ENCODE results near the gene TEAD1.

TEAD1 gene

DNA sequence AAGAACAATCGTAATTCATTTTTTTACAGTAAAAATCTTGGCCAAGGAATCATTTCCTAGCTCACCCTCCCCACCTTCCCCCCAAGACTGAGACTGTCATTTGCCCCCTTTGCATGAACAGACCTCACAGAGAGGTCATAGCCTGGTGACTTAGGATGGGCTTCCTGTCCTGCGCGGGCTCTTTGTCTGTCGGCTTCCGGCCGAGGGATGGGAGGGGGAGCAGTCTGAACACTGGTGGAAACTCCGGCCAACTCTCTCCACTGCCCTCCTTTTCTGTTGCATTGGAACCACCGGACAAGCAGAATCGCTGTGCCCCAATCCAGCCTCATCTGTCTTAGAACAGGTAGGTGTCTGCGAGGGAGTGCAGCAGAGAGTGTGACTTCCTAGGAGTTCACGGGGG is 41.7 kb downstream of the TEAD1 start:
- no peak for DNase-seq

DNA sequence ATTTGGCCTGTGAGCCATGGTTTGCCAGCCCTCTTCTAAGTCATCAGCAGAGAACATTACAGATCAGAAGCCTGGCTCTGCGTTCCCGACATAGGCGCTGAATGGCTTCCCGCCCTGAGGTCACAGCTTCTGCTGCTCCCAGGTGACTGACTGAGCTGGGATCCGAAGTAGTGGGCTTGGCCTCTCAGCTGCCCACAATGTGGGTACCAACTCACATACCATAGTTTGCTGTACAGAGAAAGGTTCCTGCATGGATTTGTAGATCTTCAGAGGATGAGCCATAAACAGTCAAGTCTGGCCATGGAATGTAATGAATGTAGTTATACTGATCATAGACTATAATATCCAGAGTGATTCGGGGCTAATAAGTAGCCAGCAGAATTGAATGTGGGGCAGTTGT is 42.6 kb downstream of the TEAD1 start:
- DNase-seq = no peak

DNA sequence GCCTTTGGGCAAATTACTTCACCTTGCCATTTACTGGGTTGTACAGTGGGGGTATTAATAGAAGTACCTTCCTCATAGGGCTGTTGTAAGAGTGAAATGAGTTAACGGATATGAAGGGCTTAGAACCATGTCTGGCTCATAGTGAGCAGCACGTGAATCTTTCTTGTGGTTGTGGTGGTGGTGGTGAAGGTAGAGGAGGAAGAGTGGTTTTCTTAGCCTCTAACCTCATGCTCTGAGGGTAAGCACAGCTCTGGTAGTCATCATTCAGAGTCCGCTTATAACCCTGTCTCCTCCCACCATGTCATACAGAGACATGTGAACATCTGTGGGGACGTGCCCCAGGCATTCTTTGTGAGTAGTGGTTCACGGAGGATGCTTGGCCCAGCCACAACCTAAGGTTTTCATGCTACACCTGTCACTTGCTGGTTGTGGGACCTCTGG is 43.6 kb downstream of the TEAD1 start:
- DNase-seq = no peak

DNA sequence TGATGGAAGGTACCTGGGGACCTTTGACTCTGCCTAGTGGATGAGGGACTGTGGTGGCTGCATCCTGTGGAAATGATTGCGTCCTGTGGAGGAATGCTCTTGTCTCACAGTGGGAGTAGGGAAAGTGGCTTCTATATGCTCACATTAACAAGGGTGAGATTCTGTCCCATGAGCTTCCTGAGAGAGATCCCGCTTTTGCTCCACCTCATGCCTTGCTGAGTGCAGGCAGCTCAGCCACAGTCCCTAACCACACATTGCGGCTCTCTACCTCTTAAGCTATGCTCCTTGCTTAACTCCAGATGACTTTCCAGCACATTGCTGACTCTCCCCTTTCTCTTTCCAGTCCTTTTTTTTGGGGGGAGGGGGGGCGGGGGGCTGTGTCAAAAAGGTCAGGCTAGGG is 45.0 kb downstream of the TEAD1 start:
- DNase-seq = no peak

DNA sequence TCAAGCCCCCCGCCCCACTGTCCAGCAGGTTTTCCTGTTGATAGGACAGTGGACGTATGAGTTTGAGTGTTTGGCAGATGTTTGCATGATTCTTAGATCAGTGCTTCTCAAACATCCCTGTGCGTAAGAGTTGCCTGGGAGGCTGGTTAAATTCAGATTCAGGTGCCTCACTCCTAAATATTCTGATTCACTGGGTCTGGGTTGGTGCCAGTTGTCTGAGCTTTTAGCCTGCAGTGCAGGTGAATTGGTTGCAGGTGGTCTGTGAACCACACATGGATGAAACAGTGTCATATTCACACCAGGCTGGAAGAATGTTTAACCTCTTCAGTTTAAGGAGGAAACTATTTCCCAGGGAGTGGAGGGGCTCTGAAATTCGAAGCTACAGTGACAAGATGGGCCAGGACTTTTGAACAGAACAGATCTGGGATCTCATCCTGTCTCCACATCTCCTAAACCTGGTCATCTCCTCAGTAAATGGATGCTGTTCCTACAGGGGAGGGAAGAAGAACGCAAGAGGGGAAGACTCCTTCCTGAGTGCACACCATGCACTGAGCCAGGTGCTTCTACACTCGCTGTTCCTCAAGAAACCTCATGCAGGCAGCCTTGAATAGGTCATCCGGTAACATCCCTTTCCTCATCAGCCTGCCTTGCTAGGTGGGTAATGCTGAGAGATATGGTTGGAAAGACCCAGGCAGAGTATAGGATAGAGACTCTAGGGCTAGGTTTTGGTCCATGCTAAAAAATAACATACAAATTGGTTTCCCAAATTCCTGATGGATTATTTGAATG is 47.8 kb downstream of the TEAD1 start:
- DNase-seq = no peak

DNA sequence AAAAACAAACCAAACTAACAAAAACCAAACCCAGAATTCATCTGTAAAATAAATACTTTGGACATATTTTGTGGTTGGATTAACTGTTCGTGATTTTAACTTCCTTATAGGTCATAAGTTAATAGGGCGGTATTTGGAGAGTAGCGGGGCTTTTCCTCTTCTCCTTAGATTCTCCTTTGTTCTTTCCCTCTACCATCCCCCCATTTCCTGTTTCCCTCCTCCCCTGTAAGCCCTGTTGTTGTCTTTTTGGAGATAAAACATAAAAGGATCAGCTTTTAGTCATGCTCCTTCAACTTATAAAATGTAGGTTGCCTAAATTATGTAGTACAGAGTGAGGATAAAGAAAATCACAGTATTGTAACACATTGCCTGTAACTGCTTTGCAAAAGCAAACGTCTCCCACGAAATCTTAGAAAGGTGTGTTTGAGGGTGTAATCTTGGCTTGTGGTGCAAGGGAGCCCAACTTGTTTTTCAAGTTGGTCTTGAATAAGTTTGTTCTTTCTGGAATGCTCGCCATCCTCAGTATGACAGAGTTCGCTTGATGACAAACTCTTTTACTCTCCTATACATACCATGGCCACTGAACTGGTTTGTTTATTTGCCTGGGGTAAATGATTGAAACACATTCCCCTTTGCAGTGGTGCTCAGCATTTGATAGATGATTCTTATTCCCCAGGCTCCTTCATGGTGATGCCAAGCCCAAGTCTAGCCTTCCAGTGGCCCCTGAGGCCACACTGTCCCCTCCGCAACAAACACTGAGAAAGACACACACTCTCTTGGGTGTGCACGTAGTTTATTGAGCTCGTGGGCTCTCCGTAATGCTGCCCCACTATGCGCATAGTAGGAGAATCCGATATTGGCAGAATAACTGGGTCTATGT is 49.4 kb downstream of the TEAD1 start:
- peak; percentile 42 for DNase-seq

DNA sequence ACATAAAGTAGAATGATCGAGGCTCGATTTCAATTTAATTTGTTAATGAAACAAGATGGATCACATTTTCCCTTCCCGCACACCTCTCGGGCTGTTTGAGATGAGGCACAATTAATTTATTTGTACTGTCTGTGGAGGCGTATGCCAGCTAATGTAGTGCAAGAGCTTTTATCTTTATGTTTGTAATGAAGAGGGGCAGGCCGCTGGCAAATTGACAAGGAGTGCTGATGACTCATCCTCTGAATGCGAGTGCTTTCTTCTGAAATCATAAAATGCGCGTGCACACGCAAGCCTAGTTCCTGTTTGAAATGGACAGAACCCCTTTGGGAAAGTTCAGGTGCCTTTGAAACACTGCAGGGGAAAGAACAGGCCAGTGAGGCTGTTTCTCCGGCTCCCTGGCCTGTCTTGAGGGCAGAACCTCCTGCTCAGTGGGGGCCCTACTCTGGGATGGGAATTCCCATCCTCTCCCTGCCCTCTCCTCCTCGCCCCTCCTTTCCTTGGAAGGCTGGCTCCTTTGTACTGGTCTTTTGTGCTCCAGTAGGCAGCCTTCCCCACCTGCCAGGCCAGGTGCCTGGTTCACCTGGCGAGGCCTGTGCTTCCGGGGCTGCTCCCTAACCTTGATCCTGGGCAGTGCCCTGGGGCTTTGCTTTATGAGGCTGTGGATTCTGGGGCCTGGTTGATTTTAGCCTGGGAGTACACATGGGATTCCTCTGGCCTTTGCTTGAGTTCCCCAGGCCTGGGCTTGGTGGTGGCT is 50.3 kb downstream of the TEAD1 start:
- DNase-seq = peak; percentile 96

DNA sequence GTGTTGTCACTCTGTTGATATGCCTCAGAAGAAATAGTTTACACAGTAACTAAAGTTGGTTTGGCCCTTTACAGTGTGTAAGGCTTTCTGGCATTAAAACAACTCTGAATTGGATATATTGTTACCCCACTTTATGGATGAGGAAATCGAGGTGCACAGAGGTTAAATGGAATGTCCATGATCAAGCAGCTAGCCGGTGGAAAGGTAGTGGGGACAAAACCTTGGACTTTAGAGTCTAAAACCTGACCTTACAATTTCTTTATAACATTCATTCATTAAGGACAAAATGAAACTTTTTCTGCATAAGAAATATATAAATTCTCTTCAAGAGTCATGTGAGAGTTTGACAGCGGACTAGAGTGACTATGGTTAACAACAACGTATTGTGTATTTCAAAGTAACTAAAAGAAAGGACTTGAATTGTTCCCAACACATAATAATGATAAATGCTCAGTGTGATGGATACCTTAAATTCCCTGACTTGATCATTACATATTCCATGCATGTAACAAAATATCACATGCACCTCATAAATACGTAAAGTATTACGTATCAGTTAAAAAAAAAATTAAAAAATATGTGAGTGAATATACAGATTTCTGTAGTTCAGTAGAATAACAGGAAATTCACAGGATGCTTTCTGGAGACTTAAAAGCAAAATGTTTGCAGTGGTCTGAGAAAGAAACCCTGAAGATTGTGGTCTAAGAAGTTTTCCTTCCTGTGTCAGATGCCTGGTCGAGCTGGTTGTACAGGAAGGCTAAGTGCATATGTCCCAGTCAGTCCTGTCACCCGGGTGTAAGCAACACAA is 51.0 kb downstream of the TEAD1 start:
- no peak for DNase-seq

DNA sequence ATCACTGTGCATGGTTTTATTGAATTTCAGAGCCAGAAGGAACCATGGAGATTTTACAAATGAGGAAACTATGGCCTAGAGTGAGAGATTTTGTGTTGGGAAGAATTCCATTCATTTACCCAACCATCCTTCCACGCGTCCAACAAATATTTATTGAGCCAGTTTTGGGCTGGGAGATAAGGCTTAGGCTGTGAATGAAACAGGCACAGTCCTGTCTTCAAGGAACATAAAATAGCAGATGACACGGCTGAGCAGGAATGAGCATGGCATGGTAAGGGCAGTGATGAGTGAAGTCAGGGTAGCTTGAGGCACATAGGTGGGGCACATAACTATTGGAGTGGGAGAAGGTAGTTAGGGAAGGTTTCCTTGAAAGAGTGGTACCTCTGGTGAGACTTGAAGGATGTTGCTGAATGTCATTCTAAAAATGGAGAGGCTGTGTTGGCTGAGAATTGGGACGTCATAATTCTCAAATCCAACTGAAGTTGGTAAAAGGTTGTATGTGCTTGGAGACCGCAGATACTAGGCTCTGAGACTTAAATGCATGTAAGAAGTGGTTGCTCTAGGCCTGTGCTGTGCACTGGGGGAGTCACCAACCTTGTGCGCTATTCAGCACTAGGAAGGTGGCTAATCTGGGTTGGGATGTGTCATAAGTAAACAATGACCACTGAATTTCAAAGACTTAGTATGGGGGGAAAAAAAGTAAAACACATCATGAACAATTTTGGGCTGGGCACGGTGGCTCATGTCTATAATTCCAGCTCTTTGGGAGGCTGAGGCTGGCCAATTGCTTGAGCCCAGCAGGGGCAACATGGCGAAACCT is 51.9 kb downstream of the TEAD1 start:
- no peak for DNase-seq

DNA sequence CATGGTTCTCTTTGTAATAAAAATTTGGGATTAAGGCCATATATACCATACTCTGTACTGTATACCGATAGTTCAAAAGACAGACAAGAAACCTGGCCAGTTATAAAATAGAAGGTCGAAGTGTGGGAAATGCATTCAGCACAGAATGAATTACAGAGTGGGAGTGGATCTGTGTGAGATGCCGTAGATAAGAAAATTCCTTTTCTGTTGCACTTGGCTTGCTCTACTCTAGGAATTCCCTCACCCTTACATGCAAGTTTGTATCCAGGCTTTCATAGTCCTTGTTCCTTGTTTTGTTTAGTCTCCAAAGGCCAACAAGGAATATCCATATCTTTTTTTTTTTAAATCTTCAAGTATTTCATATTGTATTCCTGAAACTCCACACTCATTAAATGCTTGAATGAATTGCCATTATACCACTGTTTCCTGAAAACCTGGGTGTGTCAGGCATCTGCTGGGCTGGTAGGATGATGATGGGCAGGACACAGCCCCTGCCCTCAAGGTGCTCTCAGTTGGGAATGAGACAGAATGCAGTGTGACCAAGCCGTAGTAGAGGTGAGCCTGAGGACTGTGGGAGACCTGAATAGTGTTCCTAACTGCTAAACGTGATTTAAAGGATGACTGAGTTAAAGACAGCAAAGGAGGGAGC is 53.5 kb downstream of the TEAD1 start:
- DNase-seq = no peak

DNA sequence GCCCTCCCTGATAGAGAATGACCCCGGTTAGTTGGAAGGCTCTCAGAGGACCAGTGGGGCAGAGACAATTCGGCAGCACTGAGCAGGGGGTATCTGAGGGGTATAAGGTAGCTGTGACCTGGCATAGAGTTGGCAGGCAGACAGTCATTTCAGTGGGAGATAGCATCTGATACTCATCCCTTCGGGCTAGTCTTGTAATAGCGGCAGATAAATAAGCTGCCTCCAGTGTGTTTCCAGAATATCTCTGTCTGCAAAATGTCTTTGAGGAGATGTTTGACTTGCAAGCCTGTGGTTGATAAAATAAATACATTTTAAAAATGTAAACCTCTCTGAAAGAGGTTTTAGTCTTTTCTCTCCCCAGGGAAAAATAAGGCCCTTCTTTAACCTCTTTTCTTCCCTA is 54.2 kb downstream of the TEAD1 start:
- no peak for DNase-seq

DNA sequence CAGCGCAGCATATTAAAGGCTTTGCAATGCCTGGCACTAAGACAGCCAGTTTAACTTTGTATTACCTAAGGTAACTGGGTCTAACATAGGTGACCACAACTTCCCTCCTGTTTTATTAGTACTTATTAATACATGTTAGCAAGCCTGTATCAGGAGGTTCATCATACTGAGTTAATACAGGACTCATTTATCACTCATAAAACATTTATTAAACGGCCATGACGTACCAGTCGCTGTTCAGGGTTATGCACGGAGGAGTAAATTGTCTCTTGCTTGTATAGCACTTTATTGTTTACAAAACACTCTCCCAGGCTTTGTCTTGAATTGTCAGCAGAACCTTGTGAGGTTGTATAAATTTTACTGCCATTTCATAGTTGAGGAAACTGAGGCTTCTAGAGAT is 55.7 kb downstream of the TEAD1 start:
- DNase-seq = no peak

DNA sequence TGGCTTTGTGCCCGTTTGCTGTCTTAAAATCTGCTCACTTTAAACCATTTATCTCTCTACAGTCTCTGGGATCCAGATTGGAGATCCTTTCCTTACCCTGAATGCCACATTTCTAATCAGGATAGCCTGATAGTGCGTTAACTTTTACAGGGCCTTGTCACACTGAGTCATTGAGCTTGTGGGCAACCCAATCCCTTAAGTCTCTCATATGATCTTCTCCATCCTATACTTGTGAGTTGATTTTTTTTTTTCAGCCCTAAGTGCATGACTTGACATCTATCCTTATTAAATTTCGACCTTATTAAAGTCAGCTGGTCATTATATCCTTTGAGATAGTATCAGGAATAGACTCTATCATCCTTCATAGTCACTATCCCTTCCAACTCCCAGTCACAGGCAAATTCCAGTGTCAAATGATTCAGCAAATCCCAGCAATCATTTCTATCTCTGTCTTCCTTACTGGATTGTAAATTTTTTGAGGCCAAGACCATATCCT is 57.7 kb downstream of the TEAD1 start:
- no peak for DNase-seq

DNA sequence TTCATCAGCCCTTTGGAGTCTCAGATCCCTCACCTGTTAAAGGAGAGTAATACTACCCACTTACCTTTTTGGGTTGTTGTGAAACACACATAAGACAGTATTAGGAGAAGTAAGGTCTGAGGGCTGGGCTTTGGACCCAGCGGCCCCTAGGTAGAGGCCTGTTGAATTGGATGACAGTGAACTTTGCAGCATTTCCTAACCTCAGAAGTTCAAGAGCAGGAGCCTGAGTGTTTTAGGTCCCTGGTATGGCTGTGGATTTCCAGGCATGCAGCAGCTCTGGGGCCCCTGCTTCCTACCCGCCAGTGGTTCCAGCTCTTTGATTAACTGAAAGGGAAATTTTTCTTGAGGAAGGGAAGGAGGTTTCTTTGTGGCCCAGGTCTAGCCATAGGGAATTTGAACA is 58.9 kb downstream of the TEAD1 start:
- DNase-seq = no peak

DNA sequence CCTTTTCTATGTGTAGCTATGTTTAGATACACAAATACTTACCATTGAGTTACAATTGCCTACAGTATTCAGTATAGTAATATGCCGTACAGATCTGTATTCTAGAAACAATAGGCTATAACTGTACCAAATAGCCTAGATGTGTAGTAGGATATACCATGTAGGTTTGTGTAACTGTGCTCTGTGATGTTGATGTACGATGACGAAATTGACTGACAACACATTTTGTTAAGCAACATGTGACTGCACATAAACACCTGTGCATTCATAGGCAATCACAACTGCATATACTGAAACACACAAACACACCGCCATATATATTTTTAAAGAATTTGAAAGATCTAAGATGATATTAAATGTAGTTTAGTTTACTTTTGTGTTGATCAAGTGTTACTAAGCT is 60.4 kb downstream of the TEAD1 start:
- DNase-seq = no peak

DNA sequence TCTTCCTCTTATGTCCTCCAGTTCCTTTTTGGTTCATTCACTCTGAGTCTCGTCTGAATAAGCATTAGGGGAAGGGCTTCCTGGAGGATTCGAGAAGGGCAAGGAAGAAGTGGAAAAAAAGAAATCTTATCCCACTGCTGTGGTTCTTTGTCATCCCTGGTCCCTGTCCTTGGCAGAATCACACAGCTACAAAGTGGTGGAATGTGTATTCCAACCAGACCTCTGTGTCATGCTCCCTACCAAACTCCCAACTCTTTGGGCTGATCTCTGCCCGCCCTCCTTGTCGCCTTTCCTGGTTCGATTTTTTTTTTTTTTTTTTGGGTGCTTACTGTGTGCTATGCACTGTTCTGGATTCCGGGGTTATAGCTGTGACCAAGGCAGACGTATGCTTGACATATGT is 61.0 kb downstream of the TEAD1 start:
- DNase-seq = no peak

DNA sequence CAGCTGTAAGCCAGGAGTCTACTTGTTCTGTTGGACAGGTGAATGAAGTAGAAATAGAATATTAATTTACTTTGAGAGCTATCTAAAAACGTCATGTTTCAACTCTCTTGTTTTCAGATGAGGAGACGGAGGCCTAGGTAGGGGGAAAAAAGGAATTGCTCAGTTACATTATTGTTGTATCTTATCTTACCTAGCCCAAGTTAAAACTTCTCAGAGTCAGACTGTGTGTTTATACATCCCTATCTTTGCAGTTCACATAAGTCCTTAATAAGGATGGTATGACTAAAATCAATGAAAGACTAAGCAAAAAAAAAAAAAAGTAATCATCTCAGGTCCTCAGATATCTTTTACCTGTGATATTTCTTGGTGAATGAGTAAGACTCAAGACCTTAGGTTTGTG is 62.8 kb downstream of the TEAD1 start:
- DNase-seq = no peak

DNA sequence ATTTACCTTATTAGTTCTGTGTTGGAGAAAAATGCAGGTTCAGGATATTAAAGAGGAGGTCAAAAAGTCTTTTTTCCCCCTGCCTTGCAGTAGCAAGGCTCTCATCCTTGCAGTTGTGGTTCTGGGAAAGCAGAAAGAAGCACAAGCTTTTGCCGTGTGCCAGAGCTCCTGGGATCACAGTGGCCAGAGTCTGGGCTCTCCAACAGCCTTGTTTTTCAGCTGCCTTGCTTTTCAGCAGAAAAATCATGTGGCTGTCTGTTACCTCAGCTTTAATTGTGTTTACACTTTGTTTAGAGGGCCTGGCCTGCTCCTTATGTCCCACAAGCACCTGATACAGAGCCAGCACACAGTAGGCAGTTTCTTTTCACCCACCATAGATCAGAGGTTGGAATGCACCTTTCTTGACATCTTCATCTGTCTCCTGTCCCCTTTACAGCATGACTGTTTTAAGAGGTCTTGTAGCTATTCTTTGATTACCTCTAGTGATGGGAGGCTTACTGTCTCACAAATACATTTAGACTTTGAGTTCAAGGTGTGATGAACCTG is 67.5 kb downstream of the TEAD1 start:
- DNase-seq = no peak

DNA sequence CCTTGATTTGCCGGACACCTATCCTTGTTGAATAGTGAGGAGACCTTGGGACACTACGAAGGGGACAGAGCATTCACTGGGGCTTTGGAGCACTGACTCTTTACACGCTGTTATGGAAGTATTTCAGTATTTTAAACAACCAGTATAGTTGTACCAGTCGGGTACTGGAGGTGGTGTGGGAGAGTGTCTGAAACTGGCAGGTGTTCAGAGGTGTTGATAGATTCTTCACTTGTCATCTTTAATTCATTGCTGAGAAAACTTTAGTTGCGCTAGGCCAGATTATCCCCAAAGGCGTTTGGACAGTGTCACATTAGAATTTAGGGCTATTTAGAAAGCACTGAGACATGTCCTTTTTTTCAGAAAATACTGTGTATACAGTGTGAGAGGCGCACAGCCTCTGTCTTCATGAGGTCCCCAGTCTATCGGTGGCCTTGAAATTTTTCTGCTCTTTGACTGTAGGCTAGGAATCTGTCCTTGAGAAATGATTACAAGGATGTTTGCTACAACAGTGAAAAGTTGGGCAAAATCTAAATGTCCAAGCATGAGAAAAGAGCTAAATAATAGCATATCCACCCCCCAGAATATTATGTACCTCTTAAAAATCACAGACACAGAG is 69.7 kb downstream of the TEAD1 start:
- no peak for DNase-seq

DNA sequence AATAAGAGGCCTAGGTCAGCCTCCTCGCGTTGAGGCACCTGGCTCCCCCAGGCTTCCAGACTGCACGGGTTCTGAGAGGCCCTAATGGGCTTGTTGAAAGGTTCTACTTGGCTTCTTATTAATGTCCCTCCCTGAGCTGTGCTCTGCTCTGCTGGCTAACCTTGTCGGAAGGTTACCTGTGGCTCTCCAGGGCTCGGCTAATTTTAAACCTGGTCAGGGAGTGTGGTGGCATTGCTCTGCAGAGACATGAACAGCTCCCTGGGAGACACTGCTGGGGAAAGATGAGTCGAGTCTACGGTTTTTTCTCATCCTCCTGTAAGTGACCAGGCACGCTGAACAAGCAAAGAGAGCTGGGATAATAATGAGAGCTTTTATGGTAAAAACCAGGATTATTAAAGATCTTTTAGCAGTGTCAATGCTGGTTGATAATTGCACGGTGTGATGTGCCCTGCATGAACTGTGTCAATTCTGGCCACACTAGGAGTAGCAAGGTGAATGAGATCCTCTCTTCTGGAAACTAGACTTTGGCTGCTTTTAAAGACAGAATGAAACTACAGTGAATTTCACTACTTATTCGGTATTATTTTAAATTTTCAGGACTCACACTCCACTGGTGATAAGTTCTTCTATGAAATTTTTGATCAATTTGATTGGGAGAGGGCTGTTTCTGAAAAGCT is 70.7 kb downstream of the TEAD1 start:
- no peak for DNase-seq

Measured in NCI-H748 treated with DMSO at 0.1 percent for 48 hours (cell line).